HG03520 (cell line): Measurements from ENCODE around the gene ADCY3.

Source experiments
- ATAC-seq: cut with Tn5 transposase; IDR thresholded peaks from one replicate; pipeline ENCODE4 v1.9.1; 2021; ENCODE audit warnings: mild to moderate bottlenecking, moderate library complexity; ENCODE audit not compliant: unreplicated experiment

The ADCY3 gene

DNA sequence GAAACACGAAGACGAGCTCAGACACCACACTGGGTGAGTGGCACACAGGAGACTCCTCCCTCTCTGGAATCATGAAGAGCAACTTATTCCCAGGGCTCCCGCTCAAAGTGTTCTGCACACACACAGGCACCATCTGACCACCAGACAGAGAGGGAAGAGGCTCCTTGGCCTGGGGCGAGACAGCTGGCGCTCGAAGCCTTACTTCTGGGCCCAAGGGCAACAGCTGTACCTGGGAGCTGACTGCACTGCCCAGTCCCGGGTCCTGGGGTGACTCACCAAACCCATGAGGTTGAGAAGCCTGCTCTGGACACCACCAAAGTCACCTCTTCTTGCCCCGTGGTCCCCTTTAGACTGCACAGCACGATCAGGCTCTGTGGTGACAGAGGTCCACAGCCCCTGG lies 42.4 kb downstream of the ADCY3 start:
- ATAC-seq: no peak

DNA sequence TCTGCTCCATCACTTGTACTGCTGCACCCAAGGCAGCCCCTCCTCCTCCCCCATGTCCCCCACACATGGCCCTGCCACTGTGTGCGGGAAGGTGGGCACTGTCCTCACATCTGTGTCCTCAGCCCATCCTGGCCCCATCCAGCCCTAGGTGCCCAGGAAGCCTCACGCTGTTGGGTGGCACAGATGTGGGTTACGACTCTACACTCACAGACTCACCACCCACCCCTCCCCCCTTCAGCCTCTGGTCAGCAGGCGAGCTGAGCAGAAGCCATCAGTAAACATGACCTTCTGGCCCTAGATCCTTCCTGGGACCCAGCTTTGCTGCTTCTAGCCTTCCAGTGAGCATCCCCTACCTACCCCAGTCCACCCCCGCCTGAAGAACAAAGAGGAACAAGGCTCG lies 43.0 kb downstream of the ADCY3 start:
- ATAC-seq: no peak

DNA sequence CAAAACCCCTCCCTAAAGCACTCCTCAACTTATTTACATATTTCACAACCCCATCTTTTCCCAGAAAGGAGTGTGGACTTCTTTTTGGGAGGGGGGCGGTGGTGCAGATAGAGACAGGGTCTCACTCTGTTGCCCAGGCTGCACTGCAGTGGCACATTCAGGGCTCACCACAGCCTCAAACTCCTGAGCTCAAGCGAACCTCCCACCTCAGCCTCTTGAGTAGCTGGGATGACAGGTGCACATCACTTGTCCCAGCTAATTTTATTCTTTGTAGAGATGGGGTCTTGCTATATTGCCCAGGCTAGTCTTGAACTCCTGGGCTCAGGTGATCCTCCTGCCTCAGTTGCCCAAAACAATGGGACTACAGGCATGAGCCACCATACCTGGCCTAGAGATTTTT lies 44.1 kb downstream of the ADCY3 start:
- no peak for ATAC-seq

DNA sequence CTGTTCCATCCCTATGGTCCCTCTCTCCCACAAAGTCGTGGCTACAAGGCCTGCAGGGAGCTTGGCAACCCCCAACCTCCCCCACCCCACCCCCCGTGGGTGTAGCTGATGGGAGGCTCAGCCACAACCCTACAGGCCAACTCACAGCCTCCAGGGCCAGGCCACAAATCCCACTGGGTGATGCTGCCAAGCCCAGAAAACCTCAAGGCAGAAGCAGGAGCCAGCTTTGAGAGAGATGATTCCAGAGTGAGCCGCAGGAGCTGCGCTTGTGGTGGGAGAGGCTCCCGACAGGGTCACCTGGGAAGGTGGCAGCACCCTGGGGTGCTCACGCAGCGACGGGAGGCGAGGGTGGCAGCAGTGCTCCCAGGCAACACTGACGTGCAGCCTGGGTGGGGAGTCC lies 44.8 kb downstream of the ADCY3 start:
- no peak for ATAC-seq

DNA sequence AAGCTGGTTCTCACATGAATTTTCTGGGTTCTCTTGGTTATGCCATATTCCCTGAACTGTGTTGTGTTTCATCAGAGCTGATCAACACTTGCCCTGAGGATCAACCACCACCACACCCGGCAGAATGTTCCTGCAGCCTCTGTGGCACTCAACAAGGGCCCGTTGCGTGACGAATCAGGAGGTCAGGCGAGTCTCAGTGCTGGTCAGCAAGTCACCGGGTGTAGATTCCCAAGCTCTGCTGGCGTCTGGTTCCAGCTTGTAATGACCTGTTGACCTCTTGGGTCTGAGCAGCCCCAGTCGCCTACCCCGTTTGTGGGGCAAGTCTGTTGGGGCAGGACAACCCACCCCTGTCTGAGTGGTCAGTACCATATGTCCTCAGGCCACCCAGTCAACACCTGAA lies 46.0 kb downstream of the ADCY3 start:
- ATAC-seq: no peak

DNA sequence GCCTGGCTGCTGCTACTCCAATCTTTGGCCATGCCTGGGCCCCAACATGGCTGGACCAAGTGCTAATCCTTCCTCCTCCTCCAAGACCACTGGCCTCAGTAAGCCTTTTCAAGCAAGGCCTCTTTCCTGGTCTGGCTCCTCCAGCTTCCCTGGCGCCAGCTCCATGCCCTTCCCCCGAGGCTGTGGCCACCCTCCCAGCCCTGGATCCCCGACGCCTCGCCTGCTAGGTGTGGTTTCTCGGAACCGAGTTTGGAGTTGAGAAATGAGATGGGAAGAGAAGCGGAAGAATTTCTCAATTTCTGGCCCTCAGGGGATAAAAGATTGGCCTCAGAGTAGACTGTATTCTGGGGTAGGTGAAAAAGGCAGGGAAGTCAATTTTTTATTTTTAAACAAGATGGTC lies 46.4 kb downstream of the ADCY3 start:
- no peak for ATAC-seq

DNA sequence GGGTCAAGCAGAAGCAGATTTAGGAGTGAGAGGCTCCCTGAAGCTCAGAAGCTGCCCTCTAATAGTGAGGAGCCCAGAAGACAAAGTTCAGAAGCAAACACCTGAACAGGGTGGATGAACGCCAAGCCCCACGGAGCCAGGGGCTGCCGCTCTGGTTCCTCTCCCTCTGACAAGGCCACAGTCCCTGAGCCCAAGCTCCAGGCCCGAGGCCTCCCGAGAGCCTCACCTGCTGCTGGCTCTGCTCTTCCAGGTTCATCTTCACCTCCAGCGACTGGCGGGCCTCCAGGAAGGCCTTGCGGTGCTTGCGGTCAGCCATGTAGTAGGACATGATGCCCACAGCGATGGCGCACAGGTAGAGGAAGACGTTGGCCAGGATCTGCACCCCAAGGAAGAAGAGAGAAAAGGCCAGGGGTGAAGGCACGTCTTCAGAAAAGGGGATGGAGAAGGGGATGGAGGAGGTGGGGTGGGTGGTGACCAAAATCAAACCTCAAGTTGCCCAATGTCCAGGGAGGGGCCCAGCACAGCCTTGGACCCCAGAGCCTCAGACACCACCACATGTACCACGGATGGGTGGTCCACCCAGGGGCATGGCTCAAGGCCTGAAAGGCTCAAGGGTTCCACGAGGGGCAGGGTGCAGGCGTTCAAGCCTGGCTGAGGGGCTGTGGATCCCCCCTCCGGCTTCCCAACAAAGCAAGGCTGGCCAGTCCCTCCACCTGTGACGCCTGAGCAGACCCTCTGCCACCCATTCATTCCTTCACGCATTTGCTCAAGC lies 47.5 kb downstream of the ADCY3 start:
- no peak for ATAC-seq

DNA sequence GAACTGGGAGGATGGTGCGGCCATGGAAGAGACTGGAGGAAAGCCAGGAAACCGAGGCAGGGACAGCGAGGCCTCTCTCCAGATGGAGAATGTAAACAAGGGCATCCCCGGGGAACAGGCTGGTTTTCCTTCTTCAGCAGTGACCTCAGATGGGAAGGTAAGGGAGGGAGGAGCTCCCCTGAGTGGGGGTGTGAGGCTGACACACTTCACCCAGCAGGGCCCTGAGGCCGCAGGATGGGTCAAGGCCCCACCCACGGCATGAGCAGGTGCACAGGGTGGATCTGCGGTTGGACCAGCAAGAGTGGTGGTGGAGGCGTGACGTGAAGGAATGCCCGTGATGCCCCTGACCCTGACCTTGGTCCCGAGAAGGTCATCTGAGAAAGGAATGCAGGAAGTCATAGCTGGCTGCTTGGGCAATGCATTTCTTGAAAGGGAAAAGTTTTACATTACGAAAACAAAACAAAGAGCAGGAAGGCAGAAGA lies 48.1 kb downstream of the ADCY3 start:
- ATAC-seq: no peak

DNA sequence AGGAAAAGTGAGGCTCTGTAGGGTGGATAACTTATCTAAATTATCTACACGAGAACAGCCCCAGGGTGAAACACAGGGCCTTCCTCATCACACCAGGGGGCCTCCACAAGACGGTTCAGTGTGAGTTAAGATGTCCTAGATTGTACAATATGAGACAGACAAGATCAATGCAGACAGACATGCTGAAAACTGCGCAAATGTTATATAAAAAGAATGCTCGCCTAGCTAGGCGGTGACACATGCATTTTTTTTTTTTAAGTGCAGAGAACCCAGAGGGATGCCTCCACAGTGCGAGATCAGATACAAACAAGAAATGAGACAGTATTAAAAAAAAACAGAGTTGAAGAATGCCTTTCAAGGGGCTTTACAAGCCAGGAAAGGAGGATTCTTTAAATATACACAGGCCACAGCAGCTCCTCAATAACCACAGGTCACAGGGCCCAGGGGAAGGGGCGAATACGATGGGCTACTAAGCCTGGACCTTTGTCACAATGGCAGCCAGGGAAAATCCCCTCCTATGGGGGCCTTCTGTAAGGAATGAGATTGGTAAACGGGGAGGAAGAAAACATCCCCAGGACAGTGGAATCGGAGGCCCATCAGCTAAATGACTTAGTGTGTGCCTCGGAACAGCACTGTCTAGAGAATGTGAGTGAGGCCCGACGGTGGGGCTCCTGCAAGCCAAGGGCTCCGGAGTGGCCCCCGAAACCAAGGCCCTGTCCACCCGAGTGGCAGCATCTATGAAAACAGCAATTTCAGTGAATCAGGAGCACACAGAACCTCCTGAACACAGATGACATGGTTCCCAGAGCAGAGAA lies 48.9 kb downstream of the ADCY3 start:
- no peak for ATAC-seq

DNA sequence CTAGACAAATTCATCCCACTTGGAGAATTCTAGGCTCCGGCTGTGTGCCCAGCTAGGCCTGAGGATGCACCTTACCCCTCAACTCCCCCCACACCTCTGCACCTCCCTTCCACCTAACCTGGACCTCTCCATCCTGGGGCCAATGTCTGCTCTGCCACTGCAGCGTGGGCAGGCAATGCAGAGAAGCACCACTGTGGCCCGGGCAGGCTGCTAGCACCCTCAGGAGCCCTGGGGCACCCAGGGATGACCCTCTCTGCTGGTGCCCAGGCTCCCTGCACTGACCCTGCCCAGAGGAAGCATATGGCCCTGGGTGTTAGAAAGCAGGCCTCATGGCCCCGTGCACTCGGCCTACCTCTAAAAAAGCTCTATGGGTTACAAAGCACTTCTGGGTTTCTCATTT lies 49.6 kb downstream of the ADCY3 start:
- no peak for ATAC-seq

DNA sequence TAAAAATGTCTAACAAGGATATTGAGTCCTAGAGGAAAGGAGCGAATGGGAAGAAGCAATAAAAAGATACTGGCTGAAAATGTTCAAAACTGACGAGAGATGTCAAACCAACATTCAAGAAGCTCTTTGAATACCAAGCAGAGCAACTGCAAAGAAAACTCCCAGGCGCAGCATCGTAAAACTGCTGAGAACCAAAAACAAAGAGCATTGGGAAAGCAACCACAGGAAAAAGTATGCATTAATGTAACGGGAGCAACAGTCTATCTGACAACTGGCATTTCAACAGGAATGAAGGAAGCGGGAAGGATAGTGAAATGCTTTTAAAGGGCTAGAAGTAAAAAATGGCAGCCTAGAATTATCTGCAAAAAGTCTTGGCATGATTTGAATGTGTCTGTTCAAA lies 53.1 kb downstream of the ADCY3 start:
- no peak for ATAC-seq

DNA sequence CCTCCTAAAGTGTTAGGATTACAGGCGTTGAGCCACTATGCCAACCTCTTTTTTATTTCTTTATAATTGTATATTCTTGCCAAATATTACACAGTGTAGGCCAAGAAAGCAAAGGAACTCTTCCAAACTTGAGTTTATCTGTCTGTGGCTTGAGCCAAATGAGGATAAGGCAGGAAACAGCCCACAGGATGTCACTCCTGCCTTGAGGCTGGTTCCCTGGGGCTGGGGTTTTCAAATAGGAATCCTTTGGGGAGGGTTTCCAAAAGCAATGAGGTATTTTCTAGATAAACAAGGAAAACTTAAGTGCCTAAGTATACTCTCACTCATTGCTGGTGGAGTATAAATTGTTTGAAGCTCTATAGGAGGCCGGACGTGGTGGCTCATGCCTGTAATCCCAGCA lies 56.4 kb downstream of the ADCY3 start:
- ATAC-seq: no peak

DNA sequence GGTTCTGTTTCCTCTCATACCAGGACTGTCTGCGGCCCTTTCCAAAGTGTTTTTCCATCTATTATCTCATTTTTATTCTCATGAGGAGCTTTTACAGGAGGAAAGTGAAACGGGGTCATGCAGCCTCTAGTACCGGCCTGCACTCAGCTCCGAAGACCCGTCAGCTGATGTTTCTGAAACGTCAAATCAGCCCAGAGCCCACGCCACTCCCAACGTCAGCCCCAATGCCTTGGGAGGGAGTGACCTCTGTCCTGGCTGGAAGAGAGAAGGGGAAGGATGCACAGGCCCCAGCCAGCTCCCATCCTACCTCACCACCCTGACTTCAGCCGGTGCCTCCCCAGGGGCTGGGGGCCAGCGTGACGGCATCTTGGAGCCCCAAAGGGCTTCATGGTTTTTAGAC lies 58.5 kb downstream of the ADCY3 start:
- ATAC-seq: no peak

DNA sequence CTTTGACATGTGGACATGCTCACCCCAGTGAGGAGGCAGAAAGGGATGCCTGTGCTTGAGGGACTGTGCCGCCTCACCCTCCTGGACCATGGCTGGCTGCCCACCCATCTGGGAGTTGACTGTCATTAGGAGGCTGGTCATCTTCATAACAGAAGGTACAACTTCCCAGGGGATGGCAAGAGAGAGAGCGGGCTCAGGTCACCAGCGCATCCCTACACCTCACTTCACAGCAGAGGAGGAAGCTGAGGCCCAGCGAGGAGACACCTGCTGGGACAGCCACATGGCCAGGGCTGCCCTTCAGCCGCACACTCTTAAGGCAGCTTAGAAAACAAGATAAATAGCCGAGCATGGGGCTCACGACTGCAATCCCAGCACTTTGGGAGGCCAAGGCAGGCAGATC lies 59.4 kb downstream of the ADCY3 start:
- ATAC-seq: no peak

DNA sequence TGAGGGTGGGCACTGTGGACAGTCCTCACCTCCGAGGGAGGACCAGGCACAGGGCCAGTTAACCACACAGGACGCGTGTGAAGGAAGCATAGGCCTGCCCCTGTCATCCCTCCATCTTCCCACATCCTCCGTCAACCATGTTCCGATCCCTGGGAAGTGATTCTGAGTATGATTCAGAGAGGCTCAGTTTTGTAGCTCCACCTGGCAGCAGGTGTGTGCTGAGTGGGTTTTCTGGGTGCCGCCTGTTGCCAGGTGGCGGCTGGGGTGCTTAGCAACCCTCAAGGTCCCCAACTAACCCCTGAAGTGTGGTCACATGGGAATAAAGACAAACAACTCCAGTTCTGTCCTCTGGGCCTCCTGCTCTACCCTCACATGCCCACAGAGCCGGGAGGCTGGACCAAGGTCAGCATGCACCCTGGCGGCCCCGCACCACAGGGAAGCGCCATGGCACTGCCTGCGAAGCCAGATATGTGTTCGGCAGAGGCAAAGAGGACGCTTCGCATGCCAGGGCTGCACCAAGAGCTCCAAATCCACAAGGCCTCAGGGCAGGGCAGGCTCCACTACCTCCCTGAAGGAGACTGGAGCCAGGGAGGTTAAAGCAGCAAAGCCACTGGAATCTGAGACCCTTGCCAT lies 60.0 kb downstream of the ADCY3 start:
- ATAC-seq: no peak

DNA sequence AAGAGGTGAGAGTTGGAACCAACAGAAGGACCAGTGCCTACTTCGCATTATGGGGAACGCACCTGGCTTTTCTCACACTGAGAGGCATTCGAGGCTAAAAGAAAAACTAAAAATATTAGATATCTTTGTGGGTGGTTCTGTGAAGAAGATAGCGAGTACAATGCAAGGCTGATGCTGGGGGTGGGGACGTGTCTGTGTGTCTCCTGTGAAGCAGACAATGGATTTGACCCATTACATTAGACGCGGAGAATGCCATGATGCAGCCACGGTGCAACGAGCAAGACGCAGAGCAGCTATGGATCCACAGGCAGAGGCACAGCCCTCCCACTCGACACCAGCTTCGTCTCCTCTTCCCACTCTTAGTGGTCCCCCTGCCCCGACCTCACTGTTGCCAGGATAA lies 61.0 kb downstream of the ADCY3 start:
- no peak for ATAC-seq

DNA sequence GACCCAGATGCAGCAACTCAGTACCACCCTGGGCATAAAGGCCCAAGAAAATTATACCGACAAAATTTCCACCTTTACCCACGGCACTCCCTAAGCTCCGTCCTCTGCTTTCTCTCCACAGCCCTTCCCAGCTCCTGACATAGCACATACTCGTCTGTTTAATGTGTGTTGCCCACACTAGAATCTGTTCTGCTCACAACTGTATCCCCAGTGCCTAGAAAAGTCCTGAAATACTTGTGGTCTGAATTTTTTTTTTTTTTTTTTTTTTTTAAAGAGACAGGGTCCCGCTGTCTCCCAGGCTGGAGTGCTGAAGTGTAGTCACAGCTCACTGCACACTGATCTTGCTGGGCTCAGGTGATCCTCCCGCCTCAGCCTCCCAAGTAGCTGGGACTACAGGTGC lies 62.3 kb downstream of the ADCY3 start:
- no peak for ATAC-seq

DNA sequence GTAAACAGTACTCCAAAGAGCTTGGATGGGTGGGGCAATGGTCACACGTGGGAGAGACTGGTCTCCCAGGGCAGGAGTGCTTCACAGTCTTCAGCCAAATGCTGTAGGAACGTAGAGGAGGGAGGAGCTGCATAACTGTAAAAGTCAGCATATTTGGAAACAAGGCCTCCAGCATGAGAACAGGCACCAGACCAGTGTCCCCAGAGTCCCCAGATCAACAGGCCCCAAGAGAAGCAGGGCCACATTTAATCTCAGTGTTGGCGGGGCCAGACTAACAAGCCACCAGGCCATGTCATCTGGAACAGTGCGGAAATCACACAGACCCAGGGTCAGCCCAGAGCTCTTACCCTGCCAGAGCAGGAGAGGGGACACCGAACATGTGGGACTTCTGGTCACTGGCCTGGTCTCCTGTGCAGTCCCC lies 63.2 kb downstream of the ADCY3 start:
- no peak for ATAC-seq

DNA sequence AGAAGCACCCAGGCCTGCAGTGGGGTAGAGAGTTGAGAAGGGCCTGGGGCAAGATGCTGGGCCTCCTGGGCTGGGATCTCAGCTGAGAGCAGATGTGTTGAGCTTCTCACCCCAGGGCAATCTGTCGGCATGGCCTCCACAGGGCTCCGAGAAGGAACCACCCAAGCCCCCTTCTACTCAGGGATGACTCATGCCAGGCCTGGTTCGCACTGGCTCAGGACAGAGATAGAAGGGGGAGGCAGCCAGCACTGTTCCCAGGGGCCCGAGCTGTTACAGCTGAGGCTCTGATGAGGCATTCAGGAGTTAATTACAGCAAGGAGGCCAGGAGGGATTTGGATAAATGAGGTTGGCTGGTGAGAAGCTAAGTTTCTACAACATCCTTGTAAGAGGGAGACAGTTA lies 64.3 kb downstream of the ADCY3 start:
- ATAC-seq: no peak

DNA sequence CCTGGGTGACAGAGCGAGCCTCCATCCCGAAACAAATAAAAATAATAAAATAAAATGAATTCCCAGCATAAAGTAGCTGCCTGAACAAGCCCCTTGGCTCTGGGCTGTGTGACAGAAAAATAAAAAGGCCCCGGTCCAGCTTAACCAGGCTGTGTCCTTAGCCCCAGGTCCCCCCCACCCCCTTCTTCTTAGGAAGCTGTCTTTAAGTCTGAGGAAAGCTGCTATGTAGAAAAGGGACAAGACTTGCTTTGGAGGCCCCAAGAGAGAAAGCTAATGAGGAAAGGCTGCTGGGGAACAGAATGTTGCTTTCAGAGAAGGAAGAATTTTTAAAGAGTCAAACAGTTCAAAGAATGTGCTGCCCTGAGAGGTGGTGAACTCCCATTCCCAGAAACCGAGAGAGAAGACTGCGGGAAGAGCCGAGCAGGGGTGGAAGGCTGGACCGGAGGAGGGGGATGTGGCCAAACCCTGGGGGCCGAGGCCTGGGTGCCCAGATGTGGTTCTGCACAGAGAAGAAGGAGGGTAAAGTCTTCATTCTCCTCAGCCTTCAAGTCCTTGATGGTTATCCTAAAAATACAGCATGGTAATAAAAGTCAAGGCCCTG lies 64.9 kb downstream of the ADCY3 start:
- ATAC-seq: no peak

DNA sequence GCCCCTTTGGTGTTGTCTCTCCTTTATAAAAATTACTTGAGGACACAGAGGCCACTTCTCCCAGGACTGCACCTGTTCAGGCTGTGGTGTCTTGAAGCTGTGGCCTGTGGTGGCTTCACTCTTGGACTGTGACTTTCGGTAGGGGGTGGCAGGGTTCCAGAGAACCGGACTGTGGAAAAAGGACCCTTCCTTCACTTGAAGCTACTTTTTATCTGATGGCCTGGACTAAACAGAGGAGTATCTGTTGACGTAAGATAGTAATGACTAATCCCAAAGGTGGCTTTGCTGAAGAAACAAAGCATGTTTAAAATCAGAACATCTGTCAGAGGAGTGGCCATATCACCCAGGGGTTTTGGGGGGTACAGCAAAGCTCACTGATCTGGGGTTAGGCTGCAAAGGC lies 66.0 kb downstream of the ADCY3 start:
- no peak for ATAC-seq
